ENCODE measurements around the gene AKR7A2.

AKR7A2 gene

GRCh38 chr1:19311931-19312781 is at the start of gene AKR7A2, which contains the start of gene SLC66A1:
Gene AKR7A2, minus strand, starts transcription at chr1:19312144. Its CDS starts 20 bp downstream, at chr1:19312124.
Gene SLC66A1, plus strand, starts transcription at chr1:19312326. Its CDS starts 5,352 bp downstream, at chr1:19317678.
- peak; percentile 88 for DNase-seq

- no peak for DNase-seq
Measured at GRCh38 chr1:19360843-19361610, 49.1 kb upstream of the AKR7A2 start.

- DNase-seq: no peak
Measured at GRCh38 chr1:19360432-19360831, 48.5 kb upstream of the AKR7A2 start.

- no peak for DNase-seq
Measured at GRCh38 chr1:19360016-19360415, 48.1 kb upstream of the AKR7A2 start.

GRCh38 chr1:19359357-19359756 is 47.4 kb upstream of the AKR7A2 start:
- DNase-seq: no peak

GRCh38 chr1:19358710-19359109 is 46.8 kb upstream of the AKR7A2 start:
- no peak for DNase-seq

- no peak for DNase-seq
Measured at GRCh38 chr1:19357299-19357986, 45.5 kb upstream of the AKR7A2 start.

GRCh38 chr1:19356266-19356665 is 44.3 kb upstream of the AKR7A2 start:
- no peak for DNase-seq

GRCh38 chr1:19354531-19354981 is 42.6 kb upstream of the AKR7A2 start:
- DNase-seq: no peak

GRCh38 chr1:19353596-19353995 is 41.7 kb upstream of the AKR7A2 start:
- no peak for DNase-seq

GRCh38 chr1:19352839-19353238 is 40.9 kb upstream of the AKR7A2 start:
- DNase-seq: no peak

GRCh38 chr1:19351873-19352272 is 39.9 kb upstream of the AKR7A2 start:
- no peak for DNase-seq

GRCh38 chr1:19350566-19350965 is 38.6 kb upstream of the AKR7A2 start:
- no peak for DNase-seq

GRCh38 chr1:19349999-19350398 is 38.1 kb upstream of the AKR7A2 start:
- no peak for DNase-seq

GRCh38 chr1:19348441-19349198 is 36.7 kb upstream of the AKR7A2 start:
- no peak for DNase-seq

GRCh38 chr1:19347533-19348172 is 35.7 kb upstream of the AKR7A2 start:
- DNase-seq: no peak

- no peak for DNase-seq
Measured at GRCh38 chr1:19346026-19346425, 34.1 kb upstream of the AKR7A2 start.

GRCh38 chr1:19345391-19345790 is 33.4 kb upstream of the AKR7A2 start:
- DNase-seq: no peak

GRCh38 chr1:19344831-19345230 is 32.9 kb upstream of the AKR7A2 start:
- no peak for DNase-seq

GRCh38 chr1:19344372-19344810 is 32.4 kb upstream of the AKR7A2 start:
- DNase-seq: peak; percentile 26

GRCh38 chr1:19343617-19344350 is 31.8 kb upstream of the AKR7A2 start:
- no peak for DNase-seq

All from activated effector memory CD4-positive, alpha-beta T cell treated with Interleukin-2 at 50 U/mL for 16 hours (primary cell).